Esophagus muscularis mucosa (tissue), 4 donors: ENCODE results near the gene KRT32. TPM values are rescaled to one million over a fixed set of nuclear protein-coding genes. Genes with fewer than 3 reads are reported as not detected.

Source experiments
- DNase-seq: peaks from one replicate; pipeline ENCODE4 v3.0.0-alpha.2; 2017; ENCODE audit errors: extremely low spot score
- H3K27ac ChIP-seq, 4 donors: fragments of 200-600 bp; sonication (generic); replicated peaks in 1 of 4; 1 replicate in 3 of 4; 2 replicates in 1 of 4; pipeline ENCODE4 v1.5.1; 2016 to 2019; ENCODE audit warnings: mild to moderate bottlenecking in 1 of 4
- H3K27me3 ChIP-seq, 4 donors: fragments of 200-600 bp; sonication (generic); one replicate each; pipeline versions ENCODE4 v1.5.1 to v1.6.0; 2016 to 2019
- H3K36me3 ChIP-seq, 4 donors: fragments of 200-600 bp; sonication (generic); one replicate each; pipeline ENCODE4 v1.5.1; 2016 to 2019
- H3K4me1 ChIP-seq, 4 donors: fragments of 200-600 bp; sonication (generic); one replicate each; pipeline ENCODE4 v1.5.1; 2016 to 2019
- H3K4me3 ChIP-seq, 4 donors: fragments of 200-600 bp; sonication (generic); 1 replicate in 2 of 4; 2 replicates in 2 of 4; pipeline ENCODE4 v1.5.1; 2016 to 2019; ENCODE audit warnings: mild to moderate bottlenecking in 4 of 4, moderate library complexity in 1 of 4
- H3K9me3 ChIP-seq, 4 donors: fragments of 200-600 bp; sonication (generic); 1 replicate in 3 of 4; 2 replicates in 1 of 4; pipeline ENCODE4 v1.5.1; 2016 to 2019
- CTCF ChIP-seq, 3 experiments: fragments of 200-600 bp in 2 of 3; fragments of 450-650 bp in 1 of 3; sonication (generic) in 2 of 3; IDR thresholded peaks; one replicate each; pipeline ENCODE4 v1.5.1; 2017 to 2019; ENCODE audit warnings: antibody characterized with exemption in 3 of 3, mild to moderate bottlenecking in 2 of 3, moderate library complexity in 1 of 3
- EP300 ChIP-seq: sonication (generic); formaldehyde crosslinking; IDR thresholded peaks from one replicate; pipeline ENCODE4 v1.6.1; 2017; ENCODE audit warnings: antibody characterized with exemption
- POLR2A ChIP-seq: fragments of 450-650 bp; IDR thresholded peaks from one replicate; pipeline ENCODE4 v1.6.1; 2017; ENCODE audit warnings: antibody characterized with exemption, moderate library complexity, mild to moderate bottlenecking, low read depth
- POLR2AphosphoS5 ChIP-seq, 2 donors: sonication (generic); formaldehyde crosslinking; IDR thresholded peaks; one replicate each; pipeline ENCODE4 v1.6.1; 2017; ENCODE audit warnings: antibody characterized with exemption in 2 of 2
- WGBS: methylation state at CpG from one replicate; pipeline ENCODE4 v1.1.5; 2018; 5-methylcytosine and 5-hydroxymethylcytosine counted together
- intact Hi-C: fragments of 100-400 bp; cut with DNase I; formaldehyde crosslinking; loops from one replicate; pipeline ENCODE4 v1.15.1; 2023
- total RNA-seq, 4 donors: library from RNA; depleted of rRNA; stranded (reverse); fragments of >200 nt; gene quantifications; one replicate each; pipeline versions ENCODE4 v1.1.0 to v1.2.1, GENCODE V29; 2016

KRT32 gene
- total RNA-seq, 4 donors from 2014 or later, result not detected

DNA sequence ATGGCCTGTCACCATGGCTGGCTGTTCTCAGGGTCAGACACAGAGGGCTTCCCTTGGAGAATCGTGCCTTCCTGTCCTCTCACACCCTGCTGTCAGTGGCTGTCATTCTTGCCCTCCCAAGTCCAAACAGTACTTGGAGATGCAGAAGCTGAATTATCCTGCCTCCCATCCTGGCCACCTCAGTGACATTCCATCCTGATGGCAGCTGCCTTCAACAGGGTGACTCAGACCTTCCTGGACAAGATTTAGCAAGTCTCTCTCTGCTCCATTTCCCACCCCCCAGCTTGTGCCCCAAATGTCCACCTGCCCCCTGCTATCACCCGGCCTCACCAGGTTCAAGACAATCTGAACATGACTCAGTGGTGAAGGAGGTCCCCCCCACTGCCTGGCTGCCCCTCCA lies 27.3 kb upstream of the KRT32 start:
- 58% methylated on average over 2 of the region's 2 CpGs for WGBS
- DNase-seq, result no peak
- peaks cover 0 to 4% (median 0%) of the 10 kb centered on the region in 4 donors for H3K27me3 ChIP-seq
- TF ChIP-seq POLR2A, result no peak
- TF ChIP-seq CTCF (IDR thresholded peaks at IDR 0.05), result no peak
- no peak for TF ChIP-seq POLR2AphosphoS5 (IDR thresholded peaks at IDR 0.05)
- no peak for TF ChIP-seq EP300
- no peaks in the 10 kb centered on the region for H3K36me3 ChIP-seq
- no peak overlapping the region for H3K27ac ChIP-seq
- H3K4me3 ChIP-seq, result no peak overlapping the region
- peaks cover 3 to 24% (median 10%) of the 10 kb centered on the region in 4 donors for H3K4me1 ChIP-seq
- H3K9me3 ChIP-seq, result no peaks in the 10 kb centered on the region
- intact Hi-C loops, result no loop called here

DNA sequence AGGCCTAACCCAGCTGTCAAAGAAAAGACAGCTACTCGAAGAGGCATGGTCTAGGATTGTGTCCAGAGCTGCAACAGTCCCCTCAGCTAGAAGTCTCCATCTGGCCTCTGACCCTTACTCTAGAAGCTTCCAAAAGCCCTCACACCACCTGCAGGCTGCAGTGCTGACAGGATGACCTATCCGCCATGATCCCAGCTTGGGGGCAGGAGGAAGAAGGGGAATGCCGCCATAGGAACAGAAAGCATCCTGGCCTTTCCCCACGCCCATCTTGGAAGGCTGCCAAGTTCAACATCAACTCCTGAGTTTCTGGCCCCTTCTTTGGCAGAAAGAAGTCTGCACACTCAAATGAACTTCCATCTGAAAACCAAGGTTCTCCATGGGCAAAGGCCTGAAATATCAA lies 25.6 kb upstream of the KRT32 start:
- Histone ChIP-seq H3K4me1 (peaks cover 3 to 24% (median 10%) of the 10 kb centered on the region in 4 donors), H3K27ac (no peak overlapping the region), H3K4me3 (no peak overlapping the region), H3K9me3 (no peaks in the 10 kb centered on the region), H3K27me3 (peaks cover 0 to 2% (median 0%) of the 10 kb centered on the region in 4 donors), H3K36me3 (no peaks in the 10 kb centered on the region)
- 18% methylated on average over 3 of the region's 4 CpGs for WGBS
- intact Hi-C loops, result no loop called here
- no peak for TF ChIP-seq POLR2A
- no peak for TF ChIP-seq CTCF (IDR thresholded peaks at IDR 0.05)
- TF ChIP-seq EP300, result no peak
- TF ChIP-seq POLR2AphosphoS5 (IDR thresholded peaks at IDR 0.05), result no peak
- DNase-seq, result no peak

DNA sequence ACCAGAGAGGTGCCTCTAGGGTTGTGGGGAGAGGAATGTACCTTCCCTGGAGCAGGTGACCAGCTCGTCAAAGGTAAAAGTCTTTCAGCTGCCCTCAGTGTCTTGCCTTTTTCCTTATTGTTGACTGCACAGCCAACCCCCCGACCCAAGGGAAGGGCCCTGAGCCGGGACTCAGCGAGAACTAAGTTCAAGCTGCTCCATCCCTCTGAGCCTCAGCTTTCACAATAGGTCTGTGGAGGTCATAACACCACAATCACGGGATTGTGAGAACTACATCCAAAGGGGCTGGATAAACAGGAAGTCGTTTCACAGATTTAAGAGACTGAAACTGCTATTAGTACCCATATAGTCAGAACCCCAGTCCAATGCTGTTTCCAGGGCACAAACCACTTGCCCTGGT lies 25.2 kb upstream of the KRT32 start:
- DNase-seq, result no peak
- no peak overlapping the region for H3K4me3 ChIP-seq
- H3K27me3 ChIP-seq, result no peaks in the 10 kb centered on the region
- no peaks in the 10 kb centered on the region for H3K9me3 ChIP-seq
- H3K27ac ChIP-seq, result no peak overlapping the region
- peaks cover 3 to 24% (median 10%) of the 10 kb centered on the region in 4 donors for H3K4me1 ChIP-seq
- no peaks in the 10 kb centered on the region for H3K36me3 ChIP-seq
- 65% methylated on average over 6 of the region's 6 CpGs for WGBS
- TF ChIP-seq EP300 (no peak), CTCF (IDR thresholded peaks at IDR 0.05) (no peak), POLR2AphosphoS5 (IDR thresholded peaks at IDR 0.05) (no peak), POLR2A (no peak)
- intact Hi-C loops, result no loop called here

GRCh38 chr17:41491476-41491875 lies 24.3 kb upstream of the KRT32 start:
- WGBS, result 88% methylated on average over 1 of the region's 2 CpGs
- no peak for DNase-seq
- H3K4me1 ChIP-seq, result peaks cover 3 to 16% (median 10%) of the 10 kb centered on the region in 4 donors
- no peak overlapping the region for H3K4me3 ChIP-seq
- H3K27me3 ChIP-seq, result peaks cover 0 to 7% (median 0%) of the 10 kb centered on the region in 4 donors
- TF ChIP-seq CTCF (IDR thresholded peaks at IDR 0.05) (no peak), POLR2A (no peak), POLR2AphosphoS5 (IDR thresholded peaks at IDR 0.05) (no peak), EP300 (no peak)
- no peaks in the 10 kb centered on the region for H3K36me3 ChIP-seq
- intact Hi-C loops, result no loop called here
- no peak overlapping the region for H3K27ac ChIP-seq
- no peaks in the 10 kb centered on the region for H3K9me3 ChIP-seq
